Caco-2 (cell line): ENCODE results near the gene GRK3. TPM values are rescaled to one million over a fixed set of nuclear protein-coding genes. Genes with fewer than 3 reads are reported as not detected.

ENCODE experiments used
- BruUV-seq: library from RNA; stranded (reverse); fragments of 400-500 nt; replicated peaks from 2 replicates; lab custom pipeline; 2021; lab: Mats Ljungman, UMichigan
- CTCF ChIA-PET: fragments of 300-600 bp; sonication (Branson Sonifier 250); formaldehyde crosslinking; loops from one replicate; lab custom pipeline; 2022; ENCODE audit warnings: antibody characterized with exemption; lab: Charles Lee
- POLR2A ChIA-PET: fragments of 300-600 bp; sonication (Branson Sonifier 250); formaldehyde crosslinking; loops from one replicate; lab custom pipeline; 2022; ENCODE audit warnings: antibody characterized with exemption; lab: Charles Lee
- DNase-seq, 2 experiments: peaks; one replicate each; pipeline versions ENCODE4 v3.0.0 to v3.0.0-alpha.2; 2020 to 2022
- H3K27me3 ChIP-seq: replicated peaks from 2 replicates; pipeline ENCODE4 v1.6.0; 2011; ENCODE audit warnings: low read length; ENCODE audit not compliant: control insufficient read depth, insufficient read depth
- H3K36me3 ChIP-seq: 2 replicates; pipeline ENCODE4 v1.5.1; 2011; ENCODE audit warnings: low read length; ENCODE audit not compliant: control insufficient read depth, insufficient read depth
- H3K4me1 ChIP-seq: fragments of 250-450 bp; sonication (Bioruptor Pico); 2 replicates; pipeline ENCODE4 v1.5.1; 2020; ENCODE audit warnings: mild to moderate bottlenecking
- H3K4me3 ChIP-seq: 2 replicates; pipeline ENCODE4 v1.5.1; 2011; ENCODE audit warnings: low read depth, mild to moderate bottlenecking, control low read depth, low read length
- H3K9me3 ChIP-seq: fragments of 250-450 bp; sonication (Bioruptor Pico); 2 replicates; pipeline ENCODE4 v1.5.1; 2020; ENCODE audit warnings: mild to moderate bottlenecking, moderate library complexity
- H3K27ac Mint-ChIP-seq: one replicate; pipeline ENCODE4 v1.8.0; 2022; ENCODE audit warnings: mixed read lengths; ENCODE audit not compliant: unreplicated experiment
- H3K27me3 Mint-ChIP-seq: one replicate; pipeline ENCODE4 v1.8.0; 2022; ENCODE audit warnings: mixed read lengths; ENCODE audit not compliant: insufficient read depth, unreplicated experiment
- H3K36me3 Mint-ChIP-seq: one replicate; pipeline ENCODE4 v1.8.0; 2022; ENCODE audit warnings: mild to moderate bottlenecking, mixed read lengths; ENCODE audit not compliant: insufficient read depth, unreplicated experiment
- H3K4me1 Mint-ChIP-seq: one replicate; pipeline ENCODE4 v1.8.0; 2022; ENCODE audit warnings: low read depth, mixed read lengths; ENCODE audit not compliant: unreplicated experiment
- H3K4me3 Mint-ChIP-seq: one replicate; pipeline ENCODE4 v1.8.0; 2022; ENCODE audit warnings: mild to moderate bottlenecking, moderate library complexity, mixed read lengths; ENCODE audit not compliant: unreplicated experiment
- H3K9me3 Mint-ChIP-seq: one replicate; pipeline ENCODE4 v1.8.0; 2022; ENCODE audit warnings: mixed read lengths; ENCODE audit not compliant: unreplicated experiment
- intact Hi-C: fragments of 100-400 bp; cut with micrococcal nuclease; formaldehyde crosslinking; loops from one replicate; pipeline ENCODE4 v1.10.0; 2022; ENCODE audit not compliant: unreplicated experiment
- total RNA-seq: library from RNA; stranded (reverse); gene quantifications from 2 replicates; pipeline ENCODE4 v1.2.3, GENCODE V29; 2022
- TF ChIP-seq, protein P1 (sequence below), 2 experiments: fragments of 200-600 bp in 1 of 2; IDR thresholded peaks; 1 replicate in 1 of 2; 2 replicates in 1 of 2; pipeline versions ENCODE4 v1.5.1 to v1.8.0; 2011 to 2022; ENCODE audit warnings: antibody characterized with exemption in 1 of 2, control low read depth in 1 of 2, inconsistent platforms in 1 of 2, low read depth in 1 of 2, low read length in 1 of 2, mild to moderate bottlenecking in 1 of 2, moderate library complexity in 1 of 2; ENCODE audit not compliant: insufficient read depth in 1 of 2, severe bottlenecking in 1 of 2, unreplicated experiment in 1 of 2

Gene GRK3
- total RNA-seq, 1 experiment from 2014 or later: 9.7 TPM

DNA sequence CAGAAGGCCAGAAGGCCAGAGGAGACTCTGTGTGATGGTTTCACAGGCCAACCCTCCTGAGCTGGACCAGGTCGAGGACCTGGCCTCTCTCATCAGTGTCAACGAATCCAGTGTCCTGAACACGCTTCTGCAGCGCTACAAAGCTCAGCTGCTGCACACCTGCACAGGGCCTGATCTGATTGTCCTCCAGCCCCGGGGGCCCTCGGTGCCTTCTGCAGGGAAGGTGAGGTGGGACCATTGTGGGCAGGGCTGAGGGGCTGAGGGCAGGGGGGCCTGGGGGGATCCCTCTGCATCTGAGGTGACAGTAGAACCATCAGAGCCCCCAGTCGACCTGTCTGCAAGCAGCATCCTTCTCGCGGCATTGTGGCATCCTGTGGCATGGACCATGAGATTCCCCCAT is 207.8 kb downstream of the GRK3 start:
- H3K27me3 ChIP-seq: no peaks in the 10 kb centered on the region
- BruUV-seq: no TSS peak
- CTCF ChIA-PET: interaction anchor here (1.2 to 2.2 kb wide), 3 partner anchors 11 to 310 kb away, joined by 3 to 18 read pairs (median 7); no protein-coding TSS in a partner anchor
- Mint-ChIP-seq H3K27ac (no peak overlapping the region), H3K27me3 (peaks cover 3% of the 10 kb centered on the region), H3K9me3 (peaks cover 6% of the 10 kb centered on the region), H3K4me1 (peaks cover 4% of the 10 kb centered on the region), H3K4me3 (no peak overlapping the region), H3K36me3 (peaks cover 5% of the 10 kb centered on the region)
- no peaks in the 10 kb centered on the region for H3K36me3 ChIP-seq
- H3K9me3 ChIP-seq: no peaks in the 10 kb centered on the region
- no peaks in the 10 kb centered on the region for H3K4me1 ChIP-seq
- POLR2A ChIA-PET: no interaction called here
- H3K4me3 ChIP-seq: no peak overlapping the region
- TF ChIP-seq, protein P1, sequence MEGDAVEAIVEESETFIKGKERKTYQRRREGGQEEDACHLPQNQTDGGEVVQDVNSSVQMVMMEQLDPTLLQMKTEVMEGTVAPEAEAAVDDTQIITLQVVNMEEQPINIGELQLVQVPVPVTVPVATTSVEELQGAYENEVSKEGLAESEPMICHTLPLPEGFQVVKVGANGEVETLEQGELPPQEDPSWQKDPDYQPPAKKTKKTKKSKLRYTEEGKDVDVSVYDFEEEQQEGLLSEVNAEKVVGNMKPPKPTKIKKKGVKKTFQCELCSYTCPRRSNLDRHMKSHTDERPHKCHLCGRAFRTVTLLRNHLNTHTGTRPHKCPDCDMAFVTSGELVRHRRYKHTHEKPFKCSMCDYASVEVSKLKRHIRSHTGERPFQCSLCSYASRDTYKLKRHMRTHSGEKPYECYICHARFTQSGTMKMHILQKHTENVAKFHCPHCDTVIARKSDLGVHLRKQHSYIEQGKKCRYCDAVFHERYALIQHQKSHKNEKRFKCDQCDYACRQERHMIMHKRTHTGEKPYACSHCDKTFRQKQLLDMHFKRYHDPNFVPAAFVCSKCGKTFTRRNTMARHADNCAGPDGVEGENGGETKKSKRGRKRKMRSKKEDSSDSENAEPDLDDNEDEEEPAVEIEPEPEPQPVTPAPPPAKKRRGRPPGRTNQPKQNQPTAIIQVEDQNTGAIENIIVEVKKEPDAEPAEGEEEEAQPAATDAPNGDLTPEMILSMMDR (IDR thresholded peaks at IDR 0.05; ENCODE audit: insufficient read depth in 1 of 2, low read depth in 1 of 2, low read length in 1 of 2, severe bottlenecking in 1 of 2, unreplicated experiment in 1 of 2): no peak
- DNase-seq: no peak
- intact Hi-C loops: loop anchor here (5.0 kb wide), 3 partner anchors 70 to 535 kb away; no protein-coding TSS in a partner anchor

GRCh38 chr22:25774575-25775026 is 210.1 kb downstream of the GRK3 start:
- H3K9me3 Mint-ChIP-seq: no peaks in the 10 kb centered on the region
- peak in 1 of 2 experiments; percentile 29 for DNase-seq
- CTCF ChIA-PET: interaction anchor here (0.5 kb wide), 1 partner anchor 231 kb away, joined by 3 read pairs; no protein-coding TSS in a partner anchor
- Histone ChIP-seq H3K36me3 (no peaks in the 10 kb centered on the region), H3K27me3 (no peaks in the 10 kb centered on the region), H3K4me3 (no peak overlapping the region), H3K9me3 (no peaks in the 10 kb centered on the region), H3K4me1 (no peaks in the 10 kb centered on the region)
- no peak overlapping the region for H3K27ac Mint-ChIP-seq
- POLR2A ChIA-PET: no interaction called here
- H3K4me1 Mint-ChIP-seq: peaks cover 4% of the 10 kb centered on the region
- TF ChIP-seq, protein P1 (IDR thresholded peaks at IDR 0.05; ENCODE audit: insufficient read depth in 1 of 2, low read depth in 1 of 2, low read length in 1 of 2, severe bottlenecking in 1 of 2, unreplicated experiment in 1 of 2): peak; percentile 51 to 56
- intact Hi-C loops: loop anchor here (5.0 kb wide), 3 partner anchors 72 to 537 kb away; no protein-coding TSS in a partner anchor
- H3K36me3 Mint-ChIP-seq: no peaks in the 10 kb centered on the region
- BruUV-seq: no TSS peak
- peaks cover 3% of the 10 kb centered on the region for H3K27me3 Mint-ChIP-seq
- no peak overlapping the region for H3K4me3 Mint-ChIP-seq

DNA sequence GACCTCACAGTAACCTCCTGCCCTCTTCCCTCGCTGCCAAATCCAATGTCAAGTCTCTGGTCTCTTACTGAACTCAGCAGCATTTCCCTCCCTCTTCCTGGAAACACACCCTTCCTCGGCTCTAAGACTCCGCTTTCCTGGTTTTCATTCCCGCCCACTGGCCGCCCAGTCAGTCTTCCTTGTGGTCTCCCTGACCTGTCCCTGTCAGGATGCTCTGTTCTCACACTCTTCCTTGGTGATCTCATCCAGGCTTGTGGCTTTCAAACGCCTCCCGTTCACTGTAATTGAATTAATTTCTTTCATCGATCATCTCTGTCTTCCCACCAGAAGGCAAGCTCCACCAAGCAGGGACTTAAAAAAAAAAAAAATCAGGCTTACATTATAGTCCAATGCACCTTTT is 211.1 kb downstream of the GRK3 start:
- Histone ChIP-seq H3K36me3 (no peaks in the 10 kb centered on the region), H3K4me3 (no peak overlapping the region), H3K27me3 (no peaks in the 10 kb centered on the region), H3K4me1 (no peaks in the 10 kb centered on the region), H3K9me3 (no peaks in the 10 kb centered on the region)
- peak in 1 of 2 experiments; percentile 37 for DNase-seq
- Mint-ChIP-seq H3K4me1 (peaks cover 4% of the 10 kb centered on the region), H3K27me3 (peaks cover 3% of the 10 kb centered on the region), H3K36me3 (no peaks in the 10 kb centered on the region), H3K27ac (no peak overlapping the region), H3K4me3 (no peak overlapping the region), H3K9me3 (no peaks in the 10 kb centered on the region)
- TF ChIP-seq, protein P1 (IDR thresholded peaks at IDR 0.05; ENCODE audit: insufficient read depth in 1 of 2, low read depth in 1 of 2, low read length in 1 of 2, severe bottlenecking in 1 of 2, unreplicated experiment in 1 of 2): no peak
- intact Hi-C loops: no loop called here
- POLR2A ChIA-PET: no interaction called here
- CTCF ChIA-PET: no interaction called here
- BruUV-seq: no TSS peak
